Measurements from ENCODE around the gene CCT8. TPM values are rescaled to one million over a fixed set of nuclear protein-coding genes. Genes with fewer than 3 reads are reported as not detected.

CCT8 gene
- total and polyA plus RNA-seq, 9 of the 15 experiments (the other 6 are each of a cell fraction or from before 2014, with no cell fraction given), result 451 to 1,153 (median 677) TPM

GRCh38 chr21:29114765-29115500 lies 41.5 kb upstream of the CCT8 start (continued):
- TF ChIP-seq ZNF644 (tag; IDR thresholded peaks at IDR 0.05; ENCODE audit: low read depth), result no peak

- no peak overlapping the region for H3K4me2 ChIP-seq (ENCODE audit: insufficient read depth, low read length)
- ChIA-PET POLR2A (interaction anchor here (0.8 to 2.6 kb wide), 4 partner anchors 10 to 33 kb away, joined by 4 to 9 read pairs (median 4); no protein-coding TSS in a partner anchor), CTCF (ENCODE audit: low intra/inter-chr PET ratio) (no interaction called here)
These were observed 31.8 kb upstream of the CCT8 start for GRCh38 chr21:29105218-29105617.

More at GRCh38 chr21:29105218-29105617, 31.8 kb upstream of the CCT8 start:
- no TSS peak for BruUV-seq (replicated peaks)
- no peak overlapping the region for H3K9ac ChIP-seq (ENCODE audit: insufficient read depth in 1 of 2, low read depth in 2 of 2, low read length in 2 of 2)
- 0 out of 5 replicates have a peak, but pooled peaks cover 0 to 3% of the 10 kb centered on the region in 2 experiments for H3K4me1 ChIP-seq (replicated peaks in 1 of 2; ENCODE audit: control insufficient read depth in 2 of 2, insufficient read depth in 2 of 2, low read length in 2 of 2)
- ATAC-seq (no peak), FAIRE-seq (no peak), DNase-seq (ENCODE audit: extremely low read depth in 1 of 4, low spot score in 3 of 4) (no peak)
- no peaks in the 10 kb centered on the region for H3K36me3 ChIP-seq (ENCODE audit: control insufficient read depth, insufficient read depth, low read length)
- peaks cover 13 to 29% of the 10 kb centered on the region in 2 experiments; a peak in 3 of 5 replicates for H3K27me3 ChIP-seq (ENCODE audit: control insufficient read depth in 2 of 2, insufficient read depth in 2 of 2, low read length in 2 of 2)
- in situ Hi-C loops (cut with MboI) (loop anchor here (25.0 kb wide), 1 partner anchor 1982 kb away; no protein-coding TSS in a partner anchor), intact Hi-C loops (cut with micrococcal nuclease) (no loop called here)
- 6% methylated on average over 3 of the region's 3 CpGs for WGBS (ENCODE audit: insufficient coverage, low coverage, missing lambda C conversion rate)
- H3K4me3 ChIP-seq, result no peak overlapping the region
- H3K79me2 ChIP-seq (ENCODE audit: control insufficient read depth, insufficient read depth, low read length), result no peaks in the 10 kb centered on the region
- no peak overlapping the region for H2AFZ ChIP-seq (ENCODE audit: low read depth, low read length)
- no peaks in the 10 kb centered on the region for H3K9me1 ChIP-seq (ENCODE audit: control insufficient read depth, insufficient read depth, low read length)
- H3K27ac ChIP-seq (ENCODE audit: extremely low read depth, low read depth, low read length), result no peak overlapping the region
- TF ChIP-seq HINFP (tag; conservative IDR thresholded peaks at IDR 0.05; ENCODE audit: low read depth), result no peak
- TF ChIP-seq FOSL1 (tag; conservative IDR thresholded peaks at IDR 0.05), result 0 out of 2 replicates have a peak, but pooled peaks have one; percentile 23
- H4K20me1 ChIP-seq (replicated peaks; ENCODE audit: control insufficient read depth, insufficient read depth, low read length), result no peaks in the 10 kb centered on the region
- 0 out of 2 replicates have a peak, but pooled peaks cover 2% of the 10 kb centered on the region for H3K9me3 ChIP-seq (replicated peaks; ENCODE audit: control insufficient read depth, insufficient read depth, low read depth, low read length)

Measured in K562 (cell line).